Duodenal mucosa (tissue), 2 donors: ENCODE results near the gene SLC22A13.

Source experiments
- H3K27ac ChIP-seq: one replicate; pipeline ENCODE4 v1.7.0; 2013; ENCODE audit warnings: low read depth, low read length
- H3K27me3 ChIP-seq, 2 donors: one replicate each; pipeline ENCODE4 v1.7.0; 2013; ENCODE audit warnings: low read length in 2 of 2, control low read depth in 1 of 2; ENCODE audit not compliant: insufficient read depth in 2 of 2, control insufficient read depth in 1 of 2
- H3K36me3 ChIP-seq, 2 donors: one replicate each; pipeline ENCODE4 v1.7.0; 2013; ENCODE audit warnings: low read length in 2 of 2, control low read depth in 1 of 2; ENCODE audit not compliant: insufficient read depth in 2 of 2, control insufficient read depth in 1 of 2
- H3K4me1 ChIP-seq, 2 donors: one replicate each; pipeline ENCODE4 v1.7.0; 2013; ENCODE audit warnings: low read length in 2 of 2, control low read depth in 1 of 2; ENCODE audit not compliant: insufficient read depth in 2 of 2, control insufficient read depth in 1 of 2
- H3K4me3 ChIP-seq, 2 donors: one replicate each; pipeline ENCODE4 v1.7.0; 2013; ENCODE audit warnings: low read length in 2 of 2, low read depth in 1 of 2
- H3K9ac ChIP-seq, 2 donors: one replicate each; pipeline ENCODE4 v1.7.0; 2013; ENCODE audit warnings: low read length in 2 of 2, low read depth in 1 of 2
- H3K9me3 ChIP-seq, 2 donors: one replicate each; pipeline ENCODE4 v1.7.0; 2013; ENCODE audit warnings: low read length in 2 of 2, control low read depth in 1 of 2; ENCODE audit not compliant: control insufficient read depth in 1 of 2

Gene SLC22A13

DNA sequence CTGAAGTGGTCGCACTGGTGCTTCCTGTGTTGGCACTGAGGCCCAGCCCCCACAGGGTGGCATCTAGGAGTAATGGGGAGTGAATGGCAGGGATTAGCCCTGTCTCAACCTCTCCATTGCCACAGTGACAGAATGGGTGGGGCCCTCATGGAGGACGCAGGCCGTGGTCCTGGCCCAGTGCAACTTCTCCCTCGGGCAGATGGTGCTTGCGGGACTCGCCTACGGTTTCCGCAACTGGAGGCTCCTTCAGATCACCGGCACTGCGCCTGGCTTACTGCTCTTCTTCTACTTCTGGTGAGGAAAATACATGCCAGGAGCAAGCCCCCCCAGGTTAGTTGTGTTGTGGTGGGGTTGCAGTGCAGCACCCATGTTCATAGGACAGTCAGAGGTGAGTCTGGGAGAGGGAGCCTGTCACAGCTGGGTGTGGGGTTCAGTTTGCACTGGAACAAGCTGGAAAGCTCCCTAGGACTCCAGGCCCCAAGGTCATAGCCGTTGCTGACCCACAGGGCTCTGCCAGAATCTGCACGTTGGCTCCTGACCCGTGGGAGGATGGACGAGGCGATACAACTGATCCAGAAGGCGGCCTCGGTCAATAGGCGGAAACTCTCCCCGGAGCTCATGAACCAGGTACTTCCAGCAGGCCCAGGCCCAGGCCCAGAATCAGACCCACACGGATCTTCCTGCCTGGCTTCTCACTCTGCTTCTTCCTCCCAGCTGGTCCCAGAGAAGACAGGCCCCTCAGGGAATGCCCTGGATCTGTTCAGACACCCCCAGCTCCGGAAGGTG is 9.4 kb downstream of the SLC22A13 start:
- no peaks in the 10 kb centered on the region for H3K36me3 ChIP-seq
- no peak overlapping the region for H3K27ac ChIP-seq
- H3K27me3 ChIP-seq: no peaks in the 10 kb centered on the region
- H3K9ac ChIP-seq: no peak overlapping the region
- no peaks in the 10 kb centered on the region for H3K9me3 ChIP-seq
- no peak overlapping the region for H3K4me3 ChIP-seq
- no peaks in the 10 kb centered on the region for H3K4me1 ChIP-seq

DNA sequence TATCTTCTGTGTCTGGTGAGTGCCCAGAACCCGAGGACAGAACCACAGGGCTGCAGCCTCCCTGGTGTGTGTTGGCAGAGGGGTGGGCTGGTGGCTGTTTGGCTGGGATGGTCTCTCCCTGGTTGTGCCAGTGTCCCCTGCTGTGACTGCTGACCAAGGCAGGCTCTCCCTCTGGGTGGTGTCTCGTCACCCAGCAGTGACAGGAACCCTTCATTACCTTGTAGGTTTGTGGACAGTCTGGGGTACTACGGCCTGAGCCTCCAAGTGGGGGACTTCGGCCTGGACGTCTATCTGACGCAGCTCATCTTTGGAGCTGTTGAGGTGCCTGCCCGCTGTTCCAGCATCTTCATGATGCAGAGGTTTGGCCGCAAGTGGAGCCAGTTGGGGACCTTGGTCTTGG is 10.0 kb downstream of the SLC22A13 start:
- no peaks in the 10 kb centered on the region for H3K36me3 ChIP-seq
- H3K27ac ChIP-seq: no peak overlapping the region
- H3K4me3 ChIP-seq: no peak overlapping the region
- no peak overlapping the region for H3K9ac ChIP-seq
- no peaks in the 10 kb centered on the region for H3K27me3 ChIP-seq
- H3K4me1 ChIP-seq: no peaks in the 10 kb centered on the region
- no peaks in the 10 kb centered on the region for H3K9me3 ChIP-seq

DNA sequence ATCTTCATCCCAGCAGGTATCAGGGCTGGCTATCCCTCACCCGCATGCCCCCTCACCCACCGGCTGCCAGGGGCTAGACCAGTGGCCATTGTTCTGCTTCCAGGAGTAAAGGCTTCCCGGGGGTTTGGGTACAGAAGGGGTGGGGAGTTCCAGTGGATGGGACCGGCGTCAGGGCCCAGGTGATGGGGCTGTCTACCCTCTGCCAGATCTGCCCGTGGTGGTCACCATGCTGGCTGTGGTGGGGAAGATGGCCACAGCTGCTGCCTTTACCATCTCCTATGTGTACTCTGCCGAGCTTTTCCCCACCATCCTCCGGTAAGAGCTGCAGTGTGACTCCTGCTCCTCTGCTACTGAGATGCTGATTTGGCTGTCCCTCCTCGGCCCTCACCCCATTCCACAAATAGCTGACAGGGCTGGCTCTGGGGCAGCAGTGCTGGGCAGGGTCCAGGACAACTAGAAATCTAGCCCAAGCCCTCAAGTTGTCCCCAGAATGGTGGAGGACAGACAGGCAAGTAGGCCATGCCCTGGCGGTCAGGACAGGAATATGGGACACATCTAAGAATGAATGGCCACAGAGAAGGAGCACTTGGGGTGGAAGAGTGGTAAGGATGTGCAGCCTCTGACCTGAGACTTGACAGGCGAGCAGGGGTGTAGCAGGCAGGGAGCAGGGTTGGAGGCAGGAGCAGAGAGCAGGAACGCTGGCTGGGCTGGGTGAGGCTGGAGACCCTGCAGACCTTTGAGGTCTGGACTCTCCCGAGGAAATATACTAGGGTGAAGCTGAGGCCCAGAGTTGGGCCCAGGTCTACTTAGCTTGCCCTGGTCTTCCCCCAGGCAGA is 10.7 kb downstream of the SLC22A13 start:
- Histone ChIP-seq H3K27ac (no peak overlapping the region), H3K9ac (no peak overlapping the region), H3K9me3 (no peaks in the 10 kb centered on the region), H3K36me3 (no peaks in the 10 kb centered on the region), H3K27me3 (no peaks in the 10 kb centered on the region), H3K4me1 (no peaks in the 10 kb centered on the region), H3K4me3 (no peak overlapping the region)

DNA sequence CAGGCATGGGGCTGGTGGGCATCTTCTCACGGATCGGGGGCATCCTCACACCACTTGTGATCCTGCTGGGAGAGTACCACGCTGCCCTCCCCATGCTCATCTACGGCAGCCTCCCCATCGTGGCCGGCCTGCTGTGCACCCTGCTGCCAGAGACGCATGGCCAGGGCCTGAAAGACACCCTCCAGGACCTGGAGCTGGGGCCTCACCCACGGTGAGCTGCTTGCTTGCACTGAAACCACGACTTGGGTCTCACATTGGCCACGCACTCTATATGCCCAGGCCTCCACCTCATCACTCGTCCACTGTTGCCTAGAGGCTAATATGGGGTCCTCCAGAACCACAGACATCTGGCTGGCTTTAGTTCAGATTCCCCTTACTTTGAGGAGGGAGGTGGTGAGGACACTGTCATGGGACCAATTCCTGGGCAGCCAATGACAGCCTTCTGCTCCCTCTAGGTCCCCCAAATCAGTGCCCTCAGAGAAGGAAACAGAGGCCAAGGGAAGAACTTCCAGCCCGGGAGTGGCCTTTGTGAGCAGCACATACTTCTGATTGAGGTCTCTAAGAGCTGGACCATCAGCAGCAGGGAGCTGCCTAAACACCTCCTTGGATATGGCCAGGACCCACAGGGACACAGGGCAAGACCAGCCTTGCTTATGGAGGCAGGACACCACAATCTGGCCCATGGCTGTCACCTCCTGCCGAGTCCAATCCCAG is 11.5 kb downstream of the SLC22A13 start:
- no peaks in the 10 kb centered on the region for H3K36me3 ChIP-seq
- no peak overlapping the region for H3K9ac ChIP-seq
- H3K27ac ChIP-seq: no peak overlapping the region
- H3K4me1 ChIP-seq: no peaks in the 10 kb centered on the region
- H3K27me3 ChIP-seq: no peaks in the 10 kb centered on the region
- no peaks in the 10 kb centered on the region for H3K9me3 ChIP-seq
- no peak overlapping the region for H3K4me3 ChIP-seq

DNA sequence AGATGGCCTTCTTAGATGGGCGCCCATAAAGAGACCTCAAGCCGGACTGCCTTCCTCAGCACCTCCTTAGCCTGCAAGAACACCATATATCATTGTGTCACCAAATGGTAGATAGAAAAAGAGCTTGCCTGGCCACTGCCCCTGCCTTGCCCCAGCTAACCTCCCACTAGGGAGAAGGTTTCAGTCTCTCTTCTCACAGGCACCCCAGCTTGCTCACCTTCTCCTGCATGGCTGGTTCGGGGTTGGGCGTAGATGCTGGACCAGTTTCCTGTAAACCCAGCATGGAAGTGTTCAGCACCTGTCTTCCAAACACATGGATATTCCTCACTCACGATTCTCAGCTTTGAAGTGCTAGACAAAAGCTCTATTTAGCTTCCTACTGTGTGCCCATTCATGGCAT is 13.2 kb downstream of the SLC22A13 start:
- H3K27ac ChIP-seq: no peak overlapping the region
- no peak overlapping the region for H3K4me3 ChIP-seq
- H3K36me3 ChIP-seq: no peaks in the 10 kb centered on the region
- H3K27me3 ChIP-seq: no peaks in the 10 kb centered on the region
- H3K9me3 ChIP-seq: no peaks in the 10 kb centered on the region
- no peaks in the 10 kb centered on the region for H3K4me1 ChIP-seq
- H3K9ac ChIP-seq: no peak overlapping the region

DNA sequence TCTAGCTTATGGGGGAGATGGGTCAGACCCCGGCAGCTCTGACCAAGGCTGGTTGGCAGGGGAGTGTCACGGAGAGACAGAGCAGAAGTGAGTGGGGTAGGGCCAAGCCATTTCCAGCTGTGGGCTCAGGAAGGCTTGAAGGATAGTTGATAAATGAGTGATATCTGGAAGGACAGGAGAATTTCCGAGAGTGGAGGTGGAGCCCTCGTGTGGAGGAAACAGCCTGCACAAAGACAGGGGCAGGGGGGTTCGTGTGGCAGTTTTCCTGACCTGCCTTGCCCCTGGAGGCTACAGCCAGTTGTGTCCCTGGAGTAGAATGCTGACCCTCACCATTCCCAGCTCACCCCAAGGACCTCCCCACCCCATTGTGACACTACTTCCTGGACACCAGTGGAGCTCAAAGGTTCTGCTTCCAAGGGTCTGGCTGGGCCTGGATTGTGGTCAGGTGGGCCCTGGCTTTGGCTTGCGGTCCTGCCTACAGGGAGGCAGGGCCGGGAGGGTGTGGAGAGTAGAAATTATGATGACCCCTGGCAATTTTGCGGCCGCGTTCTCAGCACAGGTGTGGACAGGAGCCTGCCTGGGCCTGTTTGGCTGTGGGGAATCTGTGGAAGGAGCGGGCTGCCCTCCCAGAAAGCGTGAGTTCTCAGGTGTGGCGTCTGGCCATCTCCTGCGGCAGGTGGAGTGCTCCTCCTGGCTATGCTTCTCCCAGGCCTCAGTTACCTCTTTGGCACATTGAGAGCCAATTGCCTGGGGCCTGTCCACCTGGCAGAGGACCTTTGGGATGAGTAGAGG is 16.5 kb downstream of the SLC22A13 start, which contains the start of gene SLC22A14:
Gene SLC22A14 (plus strand): TSS at position 400 of the 792 bp plus-strand sequence. CDS start 23,733 bp downstream, outside the sequence.
- H3K27ac ChIP-seq: no peak within 1 kb of the TSS
- no peaks in the 10 kb centered on the region for H3K27me3 ChIP-seq
- H3K4me3 ChIP-seq: no peak within 1 kb of the TSS
- no peaks in the 10 kb centered on the region for H3K36me3 ChIP-seq
- no peak within 1 kb of the TSS for H3K9ac ChIP-seq
- H3K4me1 ChIP-seq: no peaks in the 10 kb centered on the region
- no peaks in the 10 kb centered on the region for H3K9me3 ChIP-seq

DNA sequence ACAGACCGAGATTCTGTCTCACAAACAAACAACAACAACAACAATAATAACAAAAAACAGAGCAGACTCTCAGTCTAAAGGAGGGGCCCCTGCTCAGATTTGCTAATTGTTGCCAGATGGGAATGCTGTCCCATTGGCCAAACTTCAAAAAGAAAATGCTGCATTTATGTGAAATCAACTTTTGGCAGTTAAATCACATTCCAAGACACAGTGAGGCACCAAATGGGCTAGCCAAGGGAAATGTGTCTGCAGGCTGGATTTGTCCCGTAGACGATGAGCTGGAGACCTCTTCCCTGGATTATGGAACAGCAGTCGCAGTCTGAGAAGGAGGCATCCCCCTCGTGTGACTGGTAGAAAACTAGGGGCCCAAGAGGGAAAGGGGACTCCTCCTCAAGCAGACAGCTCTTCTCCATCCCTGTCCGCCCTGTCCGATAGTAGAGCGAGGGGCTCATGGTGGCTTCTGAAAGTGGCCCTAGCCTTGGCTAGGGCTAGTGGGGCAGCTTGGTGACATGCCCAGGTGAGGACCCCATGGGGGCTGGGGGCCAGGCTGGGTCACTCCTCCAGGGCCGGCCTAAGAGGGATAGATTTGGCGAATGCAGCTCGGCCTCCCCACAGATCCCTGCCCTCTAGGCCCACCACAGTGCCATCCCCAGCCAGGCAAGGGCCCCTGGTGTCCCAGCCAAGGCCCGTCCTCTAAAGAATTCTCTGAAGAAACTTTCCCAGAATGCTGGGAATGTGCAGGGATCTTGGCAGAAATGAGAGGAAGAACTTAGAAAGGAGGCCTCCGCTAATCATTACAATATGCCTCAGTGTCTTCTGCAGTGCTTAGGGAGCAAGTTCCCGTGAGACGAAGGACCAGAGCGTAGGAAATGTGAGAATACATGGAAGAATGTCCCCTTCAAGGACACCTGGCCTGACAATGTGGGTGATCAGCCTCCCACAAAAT is 18.5 kb downstream of the SLC22A13 start:
- Histone ChIP-seq H3K4me1 (no peaks in the 10 kb centered on the region), H3K4me3 (no peak overlapping the region), H3K36me3 (no peaks in the 10 kb centered on the region), H3K27me3 (no peaks in the 10 kb centered on the region), H3K9me3 (no peaks in the 10 kb centered on the region), H3K27ac (no peak overlapping the region), H3K9ac (no peak overlapping the region)

DNA sequence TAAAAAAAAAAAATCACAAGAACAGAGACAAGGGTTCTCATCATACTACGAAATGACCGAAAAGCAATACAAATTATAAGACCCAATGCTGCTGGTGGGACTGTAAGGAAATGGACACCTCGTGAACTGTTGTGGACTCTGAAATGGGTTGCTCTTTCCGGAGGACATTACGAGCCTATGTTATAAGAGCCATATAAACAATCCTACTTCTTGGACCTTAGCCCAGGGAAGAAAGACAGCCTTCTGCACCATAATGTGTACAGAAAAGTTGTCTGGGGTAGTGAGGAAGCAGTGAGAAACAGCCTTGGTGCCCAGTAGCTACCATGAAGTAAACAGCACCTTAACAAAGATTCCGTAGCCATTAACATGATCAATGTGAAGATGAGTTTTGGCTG is 19.1 kb downstream of the SLC22A13 start:
- Histone ChIP-seq H3K27me3 (no peaks in the 10 kb centered on the region), H3K9me3 (no peaks in the 10 kb centered on the region), H3K4me3 (no peak overlapping the region), H3K4me1 (no peaks in the 10 kb centered on the region), H3K27ac (no peak overlapping the region), H3K36me3 (no peaks in the 10 kb centered on the region), H3K9ac (no peak overlapping the region)
